ENCODE data around the gene ARFIP2.

ARFIP2 gene

DNA sequence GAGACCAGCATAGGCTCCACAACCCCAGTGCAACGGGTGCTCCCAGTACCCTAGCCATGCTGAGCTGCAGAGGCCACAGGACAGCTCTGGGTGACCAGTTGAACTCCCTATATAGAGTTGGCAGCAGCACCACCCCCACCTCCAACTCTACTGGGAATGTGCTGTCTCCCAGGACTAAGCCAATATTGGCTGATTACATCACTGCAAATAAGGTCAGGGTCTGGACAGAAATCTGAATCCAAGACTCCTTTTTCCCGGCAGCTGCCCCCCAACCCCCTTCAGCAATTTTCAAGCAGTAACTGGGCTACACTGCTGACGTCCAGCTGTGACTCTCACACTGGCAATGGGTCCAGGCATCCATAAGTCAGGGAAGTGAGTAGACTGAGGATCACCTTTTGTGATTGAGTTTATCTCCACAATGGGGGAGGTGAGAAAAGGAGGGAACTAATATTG lies 40.2 kb downstream of the ARFIP2 start, which contains the start of gene HPX:
TSS of gene HPX (minus strand) at position 82 of the 453 bp plus-strand sequence. CDS start at position 58, 24 bp downstream.
- TF ChIP-seq, protein P1, sequence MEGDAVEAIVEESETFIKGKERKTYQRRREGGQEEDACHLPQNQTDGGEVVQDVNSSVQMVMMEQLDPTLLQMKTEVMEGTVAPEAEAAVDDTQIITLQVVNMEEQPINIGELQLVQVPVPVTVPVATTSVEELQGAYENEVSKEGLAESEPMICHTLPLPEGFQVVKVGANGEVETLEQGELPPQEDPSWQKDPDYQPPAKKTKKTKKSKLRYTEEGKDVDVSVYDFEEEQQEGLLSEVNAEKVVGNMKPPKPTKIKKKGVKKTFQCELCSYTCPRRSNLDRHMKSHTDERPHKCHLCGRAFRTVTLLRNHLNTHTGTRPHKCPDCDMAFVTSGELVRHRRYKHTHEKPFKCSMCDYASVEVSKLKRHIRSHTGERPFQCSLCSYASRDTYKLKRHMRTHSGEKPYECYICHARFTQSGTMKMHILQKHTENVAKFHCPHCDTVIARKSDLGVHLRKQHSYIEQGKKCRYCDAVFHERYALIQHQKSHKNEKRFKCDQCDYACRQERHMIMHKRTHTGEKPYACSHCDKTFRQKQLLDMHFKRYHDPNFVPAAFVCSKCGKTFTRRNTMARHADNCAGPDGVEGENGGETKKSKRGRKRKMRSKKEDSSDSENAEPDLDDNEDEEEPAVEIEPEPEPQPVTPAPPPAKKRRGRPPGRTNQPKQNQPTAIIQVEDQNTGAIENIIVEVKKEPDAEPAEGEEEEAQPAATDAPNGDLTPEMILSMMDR (conservative IDR thresholded peaks at IDR 0.05): no peak
- H3K27ac ChIP-seq: no peak within 1 kb of the TSS

DNA sequence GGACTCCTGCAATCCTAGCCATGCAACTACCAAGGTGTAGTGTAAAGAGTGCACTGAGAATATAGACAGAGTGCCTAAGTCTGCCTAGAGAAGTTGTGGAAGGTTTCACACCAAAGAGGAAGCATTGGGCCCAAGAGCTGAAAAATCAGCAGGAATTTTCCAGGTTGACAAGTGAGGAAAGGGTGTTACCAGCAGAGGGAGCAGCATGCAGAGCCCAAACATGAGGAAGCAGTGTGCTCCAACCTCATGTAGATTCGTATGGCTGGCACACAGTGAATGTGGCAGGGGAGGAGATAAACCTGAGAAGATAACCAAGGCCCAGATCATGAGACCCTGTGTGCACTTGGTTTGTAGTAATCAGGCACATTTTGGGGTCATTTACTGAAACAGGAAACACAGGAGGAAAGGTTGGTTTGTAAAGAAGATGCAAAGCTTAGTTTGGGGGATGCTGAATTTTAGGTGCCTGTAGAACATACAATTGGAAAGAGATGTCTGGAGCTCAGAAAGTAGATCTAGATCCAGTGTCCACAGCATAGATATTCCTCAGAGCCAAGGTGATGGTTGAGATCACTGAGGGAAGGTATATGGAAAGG lies 42.1 kb downstream of the ARFIP2 start:
- H3K27ac ChIP-seq: no peak overlapping the region
- TF ChIP-seq, protein P1 (conservative IDR thresholded peaks at IDR 0.05): peak; percentile 73

GRCh38 chr11:6437993-6438392 lies 43.1 kb downstream of the ARFIP2 start:
- TF ChIP-seq, protein P1 (conservative IDR thresholded peaks at IDR 0.05): no peak
- no peak overlapping the region for H3K27ac ChIP-seq

- no peak overlapping the region for H3K27ac ChIP-seq
- TF ChIP-seq, protein P1 (conservative IDR thresholded peaks at IDR 0.05): no peak
These were observed 43.7 kb downstream of the ARFIP2 start for GRCh38 chr11:6437423-6437822.

- H3K27ac ChIP-seq: peak overlapping the region; percentile 46
- TF ChIP-seq, protein P1 (conservative IDR thresholded peaks at IDR 0.05): no peak
These were observed 47.0 kb downstream of the ARFIP2 start for GRCh38 chr11:6433998-6434660.

DNA sequence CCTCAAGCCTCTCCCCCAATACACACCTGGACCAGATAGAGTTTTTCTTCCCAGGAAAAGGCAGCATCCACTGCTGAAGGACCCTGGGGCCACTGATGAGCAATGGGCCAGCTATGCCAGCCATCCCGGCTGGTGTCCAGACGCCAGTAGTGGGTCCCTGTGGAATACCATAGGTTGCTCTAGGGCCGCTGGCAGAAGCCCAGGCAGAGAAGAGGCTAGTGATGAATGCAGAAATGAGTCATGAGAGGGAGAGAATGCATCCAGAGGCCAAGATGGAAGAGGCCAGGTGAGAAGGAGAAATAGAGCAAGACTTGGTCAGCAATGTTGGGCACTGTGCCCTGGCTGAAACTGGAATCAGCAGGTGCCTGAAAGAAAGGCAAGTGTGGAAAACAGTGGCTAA lies 49.3 kb downstream of the ARFIP2 start:
- TF ChIP-seq, protein P1 (conservative IDR thresholded peaks at IDR 0.05): no peak

GRCh38 chr11:6427516-6427915 lies 53.6 kb downstream of the ARFIP2 start:
- TF ChIP-seq, protein P1 (conservative IDR thresholded peaks at IDR 0.05): no peak
- H3K27ac ChIP-seq: no peak overlapping the region

More for the DNA sequence above, 49.3 kb downstream of the ARFIP2 start:
- no peak overlapping the region for H3K27ac ChIP-seq

All from VCaP (cell line).